GM19238 (cell line): ENCODE measurements around the gene CDC37L1.
"Not testable (repeated sequence)": the region's sequence is repeated elsewhere in the genome, so short reads cannot be mapped to it uniquely, and the experiment has no call there.

Source experiments
- DNase-seq: peaks from one replicate; pipeline ENCODE4 v3.0.0; 2011; ENCODE audit warnings: low spot score; ENCODE audit not compliant: insufficient read length

CDC37L1 gene

GRCh38 chr9:4679268-4680172 lies at the start of gene CDC37L1:
CDC37L1 (plus strand) TSS chr9:4679569; CDS start chr9:4679768, 199 bp downstream.
- DNase-seq: peak; percentile 81

- DNase-seq: no peak
These were observed 48.5 kb upstream of the CDC37L1 start for GRCh38 chr9:4630836-4631235.

GRCh38 chr9:4638968-4639367 lies 40.4 kb upstream of the CDC37L1 start:
- DNase-seq: no peak

- no peak for DNase-seq
These were observed 39.9 kb upstream of the CDC37L1 start for GRCh38 chr9:4639420-4639819.

GRCh38 chr9:4640027-4640426 lies 39.3 kb upstream of the CDC37L1 start:
- no peak for DNase-seq

- no peak for DNase-seq
These were observed 37.0 kb upstream of the CDC37L1 start for GRCh38 chr9:4642351-4642750.

GRCh38 chr9:4654084-4654483 lies 25.3 kb upstream of the CDC37L1 start:
- DNase-seq: no peak

GRCh38 chr9:4654538-4654937 lies 24.8 kb upstream of the CDC37L1 start:
- DNase-seq: no peak

- not testable (repeated sequence) for DNase-seq
These were observed 23.2 kb upstream of the CDC37L1 start for GRCh38 chr9:4656196-4656595.

GRCh38 chr9:4656621-4657020 lies 22.7 kb upstream of the CDC37L1 start:
- DNase-seq: no peak

GRCh38 chr9:4657426-4658159 lies 21.8 kb upstream of the CDC37L1 start:
- no peak for DNase-seq

GRCh38 chr9:4660665-4661064 lies 18.7 kb upstream of the CDC37L1 start:
- DNase-seq: not testable (repeated sequence)

GRCh38 chr9:4661165-4661564 lies 18.2 kb upstream of the CDC37L1 start:
- no peak for DNase-seq

- DNase-seq: no peak
These were observed 17.8 kb upstream of the CDC37L1 start for GRCh38 chr9:4661611-4662010.

- DNase-seq: peak; percentile 77
These were observed 17.0 kb upstream of the CDC37L1 start, which contains the start of gene PLPP6 for GRCh38 chr9:4662108-4662988. PLPP6 (plus strand) TSS chr9:4662294; CDS start chr9:4662376, 82 bp downstream.

- DNase-seq: no peak
These were observed 16.2 kb upstream of the CDC37L1 start for GRCh38 chr9:4662989-4663792.

- DNase-seq: no peak
These were observed 15.4 kb upstream of the CDC37L1 start for GRCh38 chr9:4663956-4664355.

GRCh38 chr9:4665357-4665756 lies 14.0 kb upstream of the CDC37L1 start:
- DNase-seq: no peak

GRCh38 chr9:4666042-4666699 lies 13.2 kb upstream of the CDC37L1 start, which contains the start of gene SPATA6L:
SPATA6L (minus strand) TSS chr9:4666480; CDS start chr9:4666250, 230 bp downstream.
- no peak for DNase-seq

- no peak for DNase-seq
These were observed 11.7 kb upstream of the CDC37L1 start for GRCh38 chr9:4667681-4668080.
